ENCODE measurements around the gene TM9SF3.

DNA sequence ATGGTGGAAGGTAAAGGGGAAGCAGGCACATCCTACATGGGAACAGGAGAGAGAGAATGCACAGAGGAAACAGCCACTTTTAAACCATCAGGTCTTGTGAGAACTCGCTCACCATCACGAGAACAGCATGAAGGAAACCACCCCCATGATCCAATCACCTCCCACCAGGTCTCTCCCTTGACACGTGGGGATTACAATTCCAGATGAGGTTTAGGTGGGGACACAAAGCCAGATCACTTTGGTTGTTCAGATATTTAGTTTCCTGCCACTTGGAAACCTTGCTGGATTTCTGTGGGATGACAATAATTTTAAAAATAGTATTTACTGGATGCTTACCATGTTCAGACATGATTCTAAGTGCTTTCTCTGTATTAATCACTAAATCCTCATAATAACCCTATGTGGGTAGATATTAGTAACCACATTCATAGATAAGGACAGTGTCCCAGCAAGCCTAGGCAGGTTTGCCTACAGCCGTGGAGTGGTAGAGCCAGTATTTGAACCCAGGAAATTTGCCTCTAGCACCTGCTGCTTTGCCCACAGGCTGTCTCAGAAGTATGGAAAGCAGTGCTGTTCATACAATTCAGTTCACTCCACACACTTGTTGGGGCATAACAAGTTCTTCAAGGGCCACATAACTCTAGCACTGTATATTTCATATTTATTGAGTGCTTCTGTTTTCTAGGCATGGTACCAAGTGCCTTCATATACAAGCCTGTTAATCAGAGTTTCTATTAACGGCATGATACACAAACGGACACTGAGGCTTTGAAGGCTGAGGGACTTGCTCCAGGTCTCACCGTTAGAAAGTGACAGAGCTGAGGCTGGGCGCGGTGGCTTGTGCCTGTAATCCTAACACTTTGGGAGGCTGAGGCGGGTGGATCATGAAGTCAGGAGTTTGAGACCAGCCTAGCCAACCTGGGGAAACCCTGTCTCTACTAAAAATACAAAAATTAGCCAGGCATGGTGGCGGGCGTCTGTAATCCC, 81.4 kb downstream of the TM9SF3 start:
- TF ChIP-seq CTCF (IDR thresholded peaks at IDR 0.05; ENCODE audit: low read length) (no peak), EZH2 (optimal IDR thresholded peaks at IDR 0.05; ENCODE audit: low read depth, low read length) (no peak), EZH2phosphoT487 (IDR thresholded peaks at IDR 0.05; ENCODE audit: low read length) (no peak)

All from MM.1S (cell line).